Panc1 (cell line): Measurements from ENCODE around the gene GNS. TPM values are rescaled to one million over a fixed set of nuclear protein-coding genes. Genes with fewer than 3 reads are reported as not detected.
A peak's percentile ranks its signal among the peaks of the same experiment; 100 is the strongest.

ENCODE experiments used
- ATAC-seq: fragments of 200-7000 bp; cut with Tn5 transposase; 2 replicates; pipeline ENCODE4 v1.9.1; 2020; ENCODE audit warnings: mild to moderate bottlenecking, moderate library complexity
- BruUV-seq: library from RNA; stranded (reverse); fragments of 400-500 nt; replicated peaks from 2 replicates; lab custom pipeline; 2021; lab: Mats Ljungman, UMichigan
- CTCF ChIA-PET: fragments of 300-600 bp; sonication (Branson Sonifier 250); formaldehyde crosslinking; loops from one replicate; lab custom pipeline; 2022; ENCODE audit warnings: antibody characterized with exemption; lab: Charles Lee
- POLR2A ChIA-PET: fragments of 300-600 bp; sonication (Branson Sonifier 250); formaldehyde crosslinking; loops from one replicate; lab custom pipeline; 2022; ENCODE audit warnings: antibody characterized with exemption; lab: Charles Lee
- DNase-seq: peaks from one replicate; pipeline ENCODE4 v3.0.0-alpha.2; 2010; ENCODE audit warnings: low read depth, low spot score
- H3K27ac ChIP-seq: 2 replicates; pipeline ENCODE4 v1.5.1; 2011; ENCODE audit warnings: mild to moderate bottlenecking, low read length, inconsistent platforms
- H3K27me3 ChIP-seq: fragments of 200-500 bp; sonication (Bioruptor generic); 2 replicates; pipeline ENCODE4 v1.6.0; 2014; ENCODE audit warnings: low read length, inconsistent platforms; ENCODE audit not compliant: control insufficient read depth, insufficient read depth
- H3K36me3 ChIP-seq: fragments of 200-500 bp; sonication (Bioruptor generic); 2 replicates; pipeline ENCODE4 v1.5.1; 2014; ENCODE audit warnings: inconsistent platforms, mild to moderate bottlenecking, low read length, moderate library complexity; ENCODE audit not compliant: control insufficient read depth, insufficient read depth
- H3K4me1 ChIP-seq: 2 replicates; pipeline ENCODE4 v1.5.1; 2011; ENCODE audit warnings: inconsistent platforms, mild to moderate bottlenecking, low read length, moderate library complexity; ENCODE audit not compliant: control insufficient read depth, insufficient read depth
- H3K4me3 ChIP-seq, 2 experiments: 2 replicates each; pipeline ENCODE4 v1.5.1; 2011 to 2012; ENCODE audit warnings: low read depth in 2 of 2, low read length in 2 of 2, mild to moderate bottlenecking in 2 of 2, inconsistent platforms in 1 of 2, moderate library complexity in 1 of 2
- H3K9me3 ChIP-seq: fragments of 200-500 bp; sonication (Bioruptor generic); 2 replicates; pipeline ENCODE4 v1.5.1; 2014; ENCODE audit warnings: low read depth, mild to moderate bottlenecking, inconsistent platforms, low read length, moderate library complexity; ENCODE audit not compliant: control insufficient read depth, insufficient read depth
- CTCF ChIP-seq: fragments of 450-650 bp; IDR thresholded peaks from 2 replicates; pipeline ENCODE4 v1.5.1; 2017; ENCODE audit warnings: mild to moderate bottlenecking
- POLR2AphosphoS5 ChIP-seq: IDR thresholded peaks from 2 replicates; pipeline ENCODE4 v1.6.1; 2012; ENCODE audit warnings: mild to moderate bottlenecking, low read depth, low read length, moderate library complexity
- REST ChIP-seq, 2 experiments: IDR thresholded peaks; 2 replicates each; pipeline ENCODE4 v1.6.1; 2011 to 2012; ENCODE audit warnings: low read depth in 2 of 2, control low read depth in 1 of 2, low read length in 1 of 2, mild to moderate bottlenecking in 1 of 2, moderate library complexity in 1 of 2; ENCODE audit not compliant: insufficient read depth in 1 of 2
- SIN3A ChIP-seq: IDR thresholded peaks from 2 replicates; pipeline ENCODE4 v1.6.1; 2012; ENCODE audit warnings: low read depth, mild to moderate bottlenecking, low read length, moderate library complexity, borderline replicate concordance; ENCODE audit not compliant: insufficient read depth
- in situ Hi-C: cut with HindIII; loops from 2 replicates; pipeline ENCODE4 v1.10.0; 2016; ENCODE audit warnings: low sequenced_read_pairs, low pct_unique_long_range_greater_than_20kb
- intact Hi-C: fragments of 100-400 bp; cut with micrococcal nuclease; formaldehyde crosslinking; loops from one replicate; pipeline ENCODE4 v1.10.0; 2022; ENCODE audit not compliant: unreplicated experiment
- total RNA-seq: library from RNA; stranded (reverse); gene quantifications from one replicate; pipeline ENCODE4 v1.2.1, GENCODE V29; 2021; ENCODE audit not compliant: unreplicated experiment

The GNS gene
- total RNA-seq, 1 experiment from 2014 or later, result 117 TPM

GRCh38 chr12:64679487-64680001 is 79.7 kb downstream of the GNS start:
- BruUV-seq, result no TSS peak
- H3K27ac ChIP-seq, result peak overlapping the region; percentile 71
- ChIA-PET CTCF (interaction anchor here (0.9 kb wide), 1 partner anchor 130 kb away, joined by 3 read pairs; no protein-coding TSS in a partner anchor), POLR2A (no interaction called here)
- no peaks in the 10 kb centered on the region for H3K27me3 ChIP-seq
- peak; percentile 90 for ATAC-seq
- intact Hi-C loops (no loop called here), in situ Hi-C loops (no loop called here)
- H3K9me3 ChIP-seq, result no peaks in the 10 kb centered on the region
- peak; percentile 86 for DNase-seq
- peak overlapping the region; percentile 8 to 43 for H3K4me3 ChIP-seq
- TF ChIP-seq SIN3A, result no peak
- TF ChIP-seq CTCF, result no peak
- TF ChIP-seq REST (IDR thresholded peaks at IDR 0.05; ENCODE audit: insufficient read depth in 1 of 2, low read depth in 2 of 2, low read length in 1 of 2), result no peak
- TF ChIP-seq POLR2AphosphoS5, result peak; percentile 53; the same call in 1 of the 2 replicates
- no peaks in the 10 kb centered on the region for H3K36me3 ChIP-seq
- H3K4me1 ChIP-seq, result peaks cover 70% of the 10 kb centered on the region

GRCh38 chr12:64678835-64679234 is 80.4 kb downstream of the GNS start:
- BruUV-seq, result no TSS peak
- Histone ChIP-seq H3K36me3 (no peaks in the 10 kb centered on the region), H3K27me3 (no peaks in the 10 kb centered on the region), H3K4me1 (peaks cover 77% of the 10 kb centered on the region), H3K27ac (peak overlapping the region; percentile 71), H3K4me3 (no peak overlapping the region), H3K9me3 (no peaks in the 10 kb centered on the region)
- ChIA-PET POLR2A (no interaction called here), CTCF (no interaction called here)
- ATAC-seq (no peak), DNase-seq (no peak)
- in situ Hi-C loops (no loop called here), intact Hi-C loops (no loop called here)
- no peak for TF ChIP-seq CTCF
- no peak for TF ChIP-seq SIN3A
